Heart right ventricle (tissue), 16 donors: Measurements from ENCODE around the gene SCPEP1. TPM values are rescaled to one million over a fixed set of nuclear protein-coding genes. Genes with fewer than 3 reads are reported as not detected.

ENCODE experiments used
- ATAC-seq, 8 donors: fragments of 200-7000 bp; cut with Tn5 transposase; one replicate each; pipeline ENCODE4 v1.9.1; 2020; ENCODE audit warnings: mild to moderate bottlenecking in 8 of 8, moderate library complexity in 8 of 8, moderate number of reproducible peaks in 1 of 8
- DNase-seq, 2 donors: peaks; one replicate each; pipeline ENCODE4 v3.0.0-alpha.2; 2020
- H3K27ac ChIP-seq, 10 donors: fragments of 200-600 bp; sonication (generic) in 2 of 10; one replicate each; pipeline versions ENCODE4 v1.5.0 to v1.8.0; 2020 to 2022; ENCODE audit warnings: mild to moderate bottlenecking in 3 of 10
- H3K27me3 ChIP-seq, 7 donors: fragments of 200-600 bp; one replicate each; pipeline ENCODE4 v1.8.0; 2021 to 2022; ENCODE audit warnings: mild to moderate bottlenecking in 2 of 7
- H3K36me3 ChIP-seq, 9 donors: fragments of 200-600 bp; sonication (generic) in 1 of 9; one replicate each; pipeline versions ENCODE4 v1.5.0 to v1.8.0; 2020 to 2022; ENCODE audit warnings: mild to moderate bottlenecking in 2 of 9
- H3K4me1 ChIP-seq, 9 donors: fragments of 200-600 bp; sonication (generic) in 1 of 9; one replicate each; pipeline versions ENCODE4 v1.5.0 to v1.8.0; 2020 to 2022; ENCODE audit warnings: mild to moderate bottlenecking in 4 of 9
- H3K4me3 ChIP-seq, 10 donors: fragments of 200-600 bp; sonication (generic) in 2 of 10; one replicate each; pipeline versions ENCODE4 v1.5.0 to v1.8.0; 2020 to 2022; ENCODE audit warnings: mild to moderate bottlenecking in 7 of 10, moderate library complexity in 2 of 10
- H3K9me3 ChIP-seq, 11 donors: fragments of 200-600 bp in 10 of 11; sonication (generic) in 2 of 11; one replicate each; pipeline versions ENCODE4 v1.5.0 to v1.8.0; 2013 to 2022; ENCODE audit warnings: mild to moderate bottlenecking in 2 of 11, control low read depth in 1 of 11, moderate library complexity in 1 of 11
- CTCF ChIP-seq, 9 donors: fragments of 200-600 bp; sonication (generic) in 2 of 9; IDR thresholded peaks; one replicate each; pipeline versions ENCODE4 v1.5.0 to v1.8.0; 2021 to 2022; ENCODE audit warnings: antibody characterized with exemption in 9 of 9, mild to moderate bottlenecking in 5 of 9, moderate library complexity in 1 of 9
- WGBS, 2 donors: extraction: QIAGEN DNeasy Blood & Tissue Kit; methylation state at CpG; one replicate each; pipeline ENCODE4 v1.1.7; 2013; ENCODE audit warnings: inconsistent platforms in 1 of 2; 5-methylcytosine and 5-hydroxymethylcytosine counted together
- intact Hi-C, 10 donors: fragments of 100-400 bp; cut with DNase I; formaldehyde crosslinking; loops; one replicate each; pipeline versions ENCODE4 v1.11.1 to v1.14.2; 2022
- polyA plus RNA-seq, 2 donors: library from polyadenylated mRNA; stranded (reverse); fragments of 200-250 nt; gene quantifications; one replicate each; pipeline ENCODE4 v1.2.3, GENCODE V29; 2013
- total RNA-seq, 10 donors: library from RNA; stranded (reverse); fragmentation: NEBNext Ultra II Directional in 3 of 10; extraction: Animal tissue kit (Norgen Biotek cat#: 25700) in 3 of 10; gene quantifications; one replicate each; pipeline versions ENCODE4 v1.2.1 to v1.2.4, GENCODE V29; 2021 to 2023
- donor health status: Arrhythmogenic right ventricular cardiomyopathy.
- donor health status: ischemic (EF 13 %, LVEDD 7.1; RV severe dilation, severe dysfunction).
- donor health status: healthy with polysubstance abuse.
- donor health status: DM: no; HTN: yes; CAD: no.
- donor health status: DM: no; HTN: no; CAD: no.
- donor health status: ischemic (EF 25% LVEDD 6.9; RV normal size, moderate dysfunction).
- donor health status: ischemic (EF 25% LVEDD 5.7; RV mildly dilated, moderate dysfunction).
- donor health status: healthy.
- donor health status: DM: yes; HTN: yes; CAD: no.
- donor health status: Ischemic cardiomyopathy.
- donor health status: ischemic (EF 35%, LVEDD 5.7; RV mildly dilated, moderate dysfunction).
- donor health status: nonischemic (EF 11% LVEDD 7.7; RV severe dilation, severe dysfunction).
- donor health status: DM: yes; HTN: yes; CAD: no.
- donor health status: PGD.
- donor health status: ischemic (EF 29% LVEDD 5.4; RV normal size, mild dysfunction).
- donor health status: nonischemic (EF 23%, LVEDD 6.1; RV moderate dilation, normal function).

Gene SCPEP1
- total and polyA plus RNA-seq, 12 donors: 26.0 to 229 (median 47.9) TPM

- H3K4me1 ChIP-seq: peaks cover 0 to 15% (median 3%) of the 10 kb centered on the region in 9 donors
- no peak for TF ChIP-seq CTCF (IDR thresholded peaks at IDR 0.05)
- ATAC-seq (no peak), DNase-seq (no peak)
- peaks cover 0 to 30% (median 9%) of the 10 kb centered on the region in 11 donors for H3K9me3 ChIP-seq
- H3K27me3 ChIP-seq: no peaks in the 10 kb centered on the region
- no peak overlapping the region for H3K4me3 ChIP-seq
- H3K27ac ChIP-seq: no peak overlapping the region
- peaks cover 0 to 52% (median 0%) of the 10 kb centered on the region in 9 donors for H3K36me3 ChIP-seq
- intact Hi-C loops: no loop called here
- WGBS, 2 donors: 98 to 99% methylated on average over 8 of the region's 8 CpGs
Observed at GRCh38 chr17:56933151-56933745, 44.7 kb upstream of the SCPEP1 start.

- Histone ChIP-seq H3K27ac (no peak overlapping the region), H3K36me3 (peaks cover 0 to 59% (median 0%) of the 10 kb centered on the region in 9 donors), H3K4me3 (no peak overlapping the region), H3K27me3 (no peaks in the 10 kb centered on the region), H3K9me3 (peaks cover 0 to 26% (median 9%) of the 10 kb centered on the region in 11 donors), H3K4me1 (peaks cover 0 to 15% (median 4%) of the 10 kb centered on the region in 9 donors)
- ATAC-seq: no peak
- DNase-seq: no peak
- 98 to 100% methylated on average over 1 of the region's 1 CpG for WGBS, 2 donors
- intact Hi-C loops: no loop called here
- no peak for TF ChIP-seq CTCF (IDR thresholded peaks at IDR 0.05)
Observed at GRCh38 chr17:56933868-56934267, 44.1 kb upstream of the SCPEP1 start.

GRCh38 chr17:56934280-56934679 lies 43.7 kb upstream of the SCPEP1 start:
- Histone ChIP-seq H3K9me3 (peaks cover 0 to 22% (median 5%) of the 10 kb centered on the region in 11 donors), H3K27me3 (no peaks in the 10 kb centered on the region), H3K27ac (no peak overlapping the region), H3K36me3 (peaks cover 0 to 63% (median 3%) of the 10 kb centered on the region in 9 donors), H3K4me3 (no peak overlapping the region), H3K4me1 (peaks cover 0 to 15% (median 4%) of the 10 kb centered on the region in 9 donors)
- TF ChIP-seq CTCF (IDR thresholded peaks at IDR 0.05): no peak
- ATAC-seq (no peak), DNase-seq (no peak)
- WGBS, 2 donors: 95% methylated on average over 4 of the region's 4 CpGs
- intact Hi-C loops: no loop called here

- Histone ChIP-seq H3K4me3 (no peak overlapping the region), H3K4me1 (peaks cover 0 to 18% (median 4%) of the 10 kb centered on the region in 9 donors), H3K27me3 (no peaks in the 10 kb centered on the region), H3K9me3 (peaks cover 0 to 10% (median 0%) of the 10 kb centered on the region in 11 donors), H3K36me3 (peaks cover 0 to 75% (median 6%) of the 10 kb centered on the region in 9 donors), H3K27ac (no peak overlapping the region)
- TF ChIP-seq CTCF (IDR thresholded peaks at IDR 0.05): no peak
- no peak for ATAC-seq
- intact Hi-C loops: loop anchor here in 1 of 10 donors (5.0 kb wide), 1 partner anchor 113 kb away; no protein-coding TSS in a partner anchor
- DNase-seq: no peak
- 96 to 98% methylated on average over 3 of the region's 3 CpGs for WGBS, 2 donors
Observed at GRCh38 chr17:56935461-56935860, 42.5 kb upstream of the SCPEP1 start.
